GM19372 (cell line): ENCODE measurements around the gene ACTR8.
A peak's percentile ranks its signal among the peaks of the same experiment; 100 is the strongest.

Experiments
- ATAC-seq: cut with Tn5 transposase; IDR thresholded peaks from one replicate; pipeline ENCODE4 v1.9.1; 2021; ENCODE audit warnings: mild to moderate bottlenecking, low read depth, moderate library complexity; ENCODE audit not compliant: unreplicated experiment

The ACTR8 gene

GRCh38 chr3:53880396-53881345 is 1.3 kb downstream of the ACTR8 start:
- no peak for ATAC-seq

- no peak for ATAC-seq
Observed at GRCh38 chr3:53865732-53866499, 16.0 kb downstream of the ACTR8 start.

- ATAC-seq = no peak
Observed at GRCh38 chr3:53863145-53863544, 18.8 kb downstream of the ACTR8 start.

GRCh38 chr3:53862241-53862640 is 19.7 kb downstream of the ACTR8 start:
- no peak for ATAC-seq

GRCh38 chr3:53860196-53860595 is 21.8 kb downstream of the ACTR8 start:
- no peak for ATAC-seq

GRCh38 chr3:53859178-53859577 is 22.8 kb downstream of the ACTR8 start:
- no peak for ATAC-seq

GRCh38 chr3:53858096-53858741 is 23.7 kb downstream of the ACTR8 start:
- ATAC-seq = no peak

GRCh38 chr3:53856964-53857363 is 25.0 kb downstream of the ACTR8 start:
- ATAC-seq = no peak

- ATAC-seq = no peak
Observed at GRCh38 chr3:53850895-53851294, 31.1 kb downstream of the ACTR8 start.

- no peak for ATAC-seq
Observed at GRCh38 chr3:53849916-53850315, 32.0 kb downstream of the ACTR8 start.

GRCh38 chr3:53846851-53847155 is 35.1 kb downstream of the ACTR8 start:
- no peak for ATAC-seq

GRCh38 chr3:53846134-53846850 is 35.7 kb downstream of the ACTR8 start, which contains the start of the genes CHDH and IL17RB:
Gene CHDH, minus strand, starts transcription at chr3:53846419. Its CDS starts 22,411 bp downstream, at chr3:53824008.
Gene IL17RB, plus strand, starts transcription at chr3:53846568. Its CDS starts 21 bp downstream, at chr3:53846589.
- peak; percentile 58 for ATAC-seq

- ATAC-seq = peak; percentile 11
Observed at GRCh38 chr3:53845881-53846133, 36.1 kb downstream of the ACTR8 start.

GRCh38 chr3:53845103-53845880 is 36.7 kb downstream of the ACTR8 start:
- no peak for ATAC-seq

GRCh38 chr3:53844262-53845102 is 37.5 kb downstream of the ACTR8 start:
- no peak for ATAC-seq

- ATAC-seq = no peak
Observed at GRCh38 chr3:53843195-53844177, 38.5 kb downstream of the ACTR8 start.

- no peak for ATAC-seq
Observed at GRCh38 chr3:53842436-53843194, 39.3 kb downstream of the ACTR8 start.
